GM12801 (cell line): Measurements from ENCODE around the gene DDX39A.

Source experiments
- CTCF ChIP-seq: IDR thresholded peaks from one replicate; pipeline ENCODE4 v1.5.1; 2011; ENCODE audit warnings: control low read depth; ENCODE audit not compliant: insufficient read length; ENCODE audit errors: extremely low read depth

Gene DDX39A

GRCh38 chr19:14404312-14404711 is 14.8 kb downstream of the DDX39A start:
- no peak for TF ChIP-seq CTCF

- TF ChIP-seq CTCF: no peak
Measured at GRCh38 chr19:14402332-14403144, 16.6 kb downstream of the DDX39A start.

GRCh38 chr19:14401468-14402195 is 17.5 kb downstream of the DDX39A start:
- TF ChIP-seq CTCF: no peak

- no peak for TF ChIP-seq CTCF
Measured at GRCh38 chr19:14400951-14401431, 18.1 kb downstream of the DDX39A start.

- TF ChIP-seq CTCF: no peak
Measured at GRCh38 chr19:14395710-14396336, 23.3 kb downstream of the DDX39A start.

- no peak for TF ChIP-seq CTCF
Measured at GRCh38 chr19:14395262-14395661, 23.9 kb downstream of the DDX39A start.

- TF ChIP-seq CTCF: no peak
Measured at GRCh38 chr19:14394167-14394566, 25.0 kb downstream of the DDX39A start.
